Measurements from ENCODE around the gene P4HA3.

P4HA3 gene

DNA sequence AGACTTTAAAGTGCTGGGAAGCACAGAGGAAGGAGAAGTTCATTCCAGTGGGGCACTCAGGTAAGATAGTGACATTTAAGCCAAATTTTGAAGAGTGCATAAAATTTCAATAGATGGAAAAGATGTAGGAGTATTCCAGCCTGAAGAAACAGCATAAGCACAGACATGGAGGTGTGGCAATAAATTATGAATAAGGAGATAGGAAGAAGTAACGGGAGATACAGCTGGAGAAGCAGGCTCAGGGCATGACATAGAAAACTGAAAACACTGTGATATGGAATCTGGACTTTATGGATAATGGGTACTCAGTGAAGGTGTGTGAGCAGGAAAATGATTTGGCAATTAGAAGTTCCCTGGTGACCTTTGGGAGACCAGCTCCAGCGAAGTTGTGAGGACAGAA lies 33.3 kb downstream of the P4HA3 start:
- TF ChIP-seq, protein P1, sequence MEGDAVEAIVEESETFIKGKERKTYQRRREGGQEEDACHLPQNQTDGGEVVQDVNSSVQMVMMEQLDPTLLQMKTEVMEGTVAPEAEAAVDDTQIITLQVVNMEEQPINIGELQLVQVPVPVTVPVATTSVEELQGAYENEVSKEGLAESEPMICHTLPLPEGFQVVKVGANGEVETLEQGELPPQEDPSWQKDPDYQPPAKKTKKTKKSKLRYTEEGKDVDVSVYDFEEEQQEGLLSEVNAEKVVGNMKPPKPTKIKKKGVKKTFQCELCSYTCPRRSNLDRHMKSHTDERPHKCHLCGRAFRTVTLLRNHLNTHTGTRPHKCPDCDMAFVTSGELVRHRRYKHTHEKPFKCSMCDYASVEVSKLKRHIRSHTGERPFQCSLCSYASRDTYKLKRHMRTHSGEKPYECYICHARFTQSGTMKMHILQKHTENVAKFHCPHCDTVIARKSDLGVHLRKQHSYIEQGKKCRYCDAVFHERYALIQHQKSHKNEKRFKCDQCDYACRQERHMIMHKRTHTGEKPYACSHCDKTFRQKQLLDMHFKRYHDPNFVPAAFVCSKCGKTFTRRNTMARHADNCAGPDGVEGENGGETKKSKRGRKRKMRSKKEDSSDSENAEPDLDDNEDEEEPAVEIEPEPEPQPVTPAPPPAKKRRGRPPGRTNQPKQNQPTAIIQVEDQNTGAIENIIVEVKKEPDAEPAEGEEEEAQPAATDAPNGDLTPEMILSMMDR (IDR thresholded peaks at IDR 0.05; ENCODE audit: control insufficient read depth, insufficient read depth, low read depth, low read length, missing control alignments): no peak
- no peak overlapping the region for H3K4me3 ChIP-seq (ENCODE audit: control insufficient read depth, low read depth, low read length)

DNA sequence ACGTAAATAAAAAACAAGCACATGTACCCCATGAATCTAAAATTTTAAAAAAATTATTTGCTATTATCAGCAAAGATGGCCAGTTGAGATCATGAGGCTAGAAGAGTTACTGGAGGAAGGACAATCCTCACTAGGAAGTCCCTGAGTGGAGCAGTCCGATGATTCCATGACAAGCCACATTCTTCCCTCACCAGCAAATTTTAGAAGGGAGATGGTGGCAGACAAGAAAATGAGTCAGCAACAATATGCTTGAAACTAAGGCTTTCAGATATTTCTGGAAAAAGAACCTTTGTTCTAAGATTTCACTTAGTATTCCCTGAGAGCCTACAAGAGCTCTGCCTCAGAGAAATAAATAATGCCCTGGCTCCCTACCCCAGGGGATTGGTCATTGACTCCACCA lies 34.9 kb downstream of the P4HA3 start:
- H3K4me3 ChIP-seq (ENCODE audit: control insufficient read depth, low read depth, low read length): no peak overlapping the region
- TF ChIP-seq, protein P1 (IDR thresholded peaks at IDR 0.05; ENCODE audit: control insufficient read depth, insufficient read depth, low read depth, low read length, missing control alignments): no peak
- no peak for DNase-seq (ENCODE audit: low read depth)

More for the DNA sequence above, 33.3 kb downstream of the P4HA3 start:
- no peak for DNase-seq (ENCODE audit: low read depth)

DNA sequence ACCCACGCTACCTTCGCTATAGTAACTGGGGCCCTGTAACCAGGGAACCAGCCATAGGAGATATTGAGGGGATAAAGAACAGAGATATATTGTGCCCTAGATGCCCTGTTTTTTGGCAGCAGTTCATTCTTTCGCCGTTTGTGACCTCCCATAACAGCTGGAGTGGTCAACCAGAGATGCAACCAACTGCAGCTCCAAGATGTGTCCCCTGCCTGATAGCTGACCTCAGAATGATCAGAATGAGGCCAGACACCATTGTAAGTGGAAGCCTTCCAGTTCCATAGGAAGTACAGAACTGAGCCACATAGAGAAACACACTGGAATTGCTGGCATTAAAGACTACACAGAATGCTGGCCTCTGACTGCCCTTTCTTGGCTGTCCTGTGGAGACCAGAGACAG lies 39.2 kb downstream of the P4HA3 start:
- TF ChIP-seq, protein P1 (IDR thresholded peaks at IDR 0.05; ENCODE audit: control insufficient read depth, insufficient read depth, low read depth, low read length, missing control alignments): no peak

DNA sequence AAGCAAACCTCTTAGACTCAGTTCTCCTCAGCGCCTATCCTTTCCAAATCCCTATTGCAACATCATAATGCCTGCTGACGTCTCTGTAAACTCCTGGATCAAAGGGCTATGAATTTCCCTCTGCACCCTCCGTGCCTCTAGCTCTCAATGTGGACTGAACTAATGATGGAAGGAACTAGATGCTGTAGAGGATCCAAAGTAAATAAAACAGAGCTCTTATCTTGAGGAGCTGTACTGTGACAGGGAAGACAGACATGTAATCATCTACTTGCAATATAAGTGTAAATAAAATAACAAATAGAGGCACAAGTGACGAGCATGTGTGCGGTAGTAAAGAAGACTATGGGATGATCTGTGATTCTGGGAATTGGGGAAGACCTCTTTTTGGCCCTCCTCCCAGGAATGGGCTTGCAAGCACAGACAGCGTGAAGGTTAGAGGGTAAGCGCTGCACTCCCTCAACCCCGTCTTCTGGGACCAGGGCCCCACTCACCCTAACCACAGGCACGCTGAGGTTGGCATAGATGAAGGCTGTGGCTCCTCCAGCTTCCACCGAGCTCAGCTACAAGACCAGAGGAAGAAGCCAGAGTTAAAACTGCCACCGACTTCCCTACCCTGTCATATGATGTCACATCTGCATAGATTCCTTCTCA lies 42.2 kb downstream of the P4HA3 start:
- TF ChIP-seq, protein P1 (IDR thresholded peaks at IDR 0.05; ENCODE audit: control insufficient read depth, insufficient read depth, low read depth, low read length, missing control alignments): no peak
- DNase-seq (ENCODE audit: low read depth): no peak
- H3K4me3 ChIP-seq (ENCODE audit: control insufficient read depth, low read depth, low read length): no peak overlapping the region

More for the DNA sequence above, 39.2 kb downstream of the P4HA3 start:
- no peak overlapping the region for H3K4me3 ChIP-seq (ENCODE audit: control insufficient read depth, low read depth, low read length)
- DNase-seq (ENCODE audit: low read depth): no peak

DNA sequence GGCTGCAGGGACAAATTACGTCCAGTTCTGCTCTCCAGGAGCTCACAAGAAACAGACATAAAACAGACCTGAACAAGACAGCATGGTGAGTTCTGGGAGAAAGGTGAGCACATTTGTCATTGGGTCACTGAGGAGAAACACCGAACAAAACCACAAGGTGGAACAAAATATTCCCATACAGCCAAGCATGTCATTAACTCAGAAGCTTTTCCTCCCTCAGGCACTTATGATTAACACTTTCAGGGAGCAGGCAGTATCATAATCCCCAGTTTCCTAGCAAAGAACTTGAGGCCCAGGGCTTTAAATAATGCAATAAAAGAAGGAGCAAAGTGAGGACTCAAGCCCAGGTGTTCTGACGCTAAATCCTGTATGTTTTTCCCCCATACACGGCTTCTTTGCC lies 43.0 kb downstream of the P4HA3 start:
- TF ChIP-seq, protein P1 (IDR thresholded peaks at IDR 0.05; ENCODE audit: control insufficient read depth, insufficient read depth, low read depth, low read length, missing control alignments): no peak
- no peak for DNase-seq (ENCODE audit: low read depth)
- no peak overlapping the region for H3K4me3 ChIP-seq (ENCODE audit: control insufficient read depth, low read depth, low read length)

DNA sequence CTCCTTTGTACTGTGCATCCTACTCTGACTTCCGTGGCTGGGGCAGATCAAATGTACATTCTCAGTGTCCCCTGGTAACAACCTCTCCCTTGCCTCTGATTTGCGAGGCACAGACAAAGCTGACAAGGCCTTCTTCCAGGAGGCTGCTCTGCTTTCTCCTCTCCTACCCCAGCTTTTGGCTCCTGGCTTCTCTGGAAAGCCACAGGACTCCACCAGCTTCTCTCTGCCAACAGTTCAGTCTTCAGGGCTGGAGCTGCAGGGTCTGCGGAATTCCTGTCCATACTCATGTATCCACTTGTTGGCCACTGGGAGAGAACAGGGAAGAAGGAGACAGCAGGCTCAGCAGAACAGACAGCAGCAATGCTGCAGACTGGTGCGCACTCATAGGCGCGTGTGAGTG lies 44.4 kb downstream of the P4HA3 start:
- TF ChIP-seq, protein P1 (IDR thresholded peaks at IDR 0.05; ENCODE audit: control insufficient read depth, insufficient read depth, low read depth, low read length, missing control alignments): no peak

More for the DNA sequence above, 44.4 kb downstream of the P4HA3 start:
- H3K4me3 ChIP-seq (ENCODE audit: control insufficient read depth, low read depth, low read length): no peak overlapping the region
- no peak for DNase-seq (ENCODE audit: low read depth)

Data from AG09309 (cell line).